AML-193 (cell line): Measurements from ENCODE around the gene BTBD9.
A peak's percentile ranks its signal among the peaks of the same experiment; 100 is the strongest.

Experiments used
- DNase-seq, 2 experiments: peaks; one replicate each; lab custom pipeline; 2025; lab: John Stamatoyannopoulos, UW

The BTBD9 gene

GRCh38 chr6:38507173-38507572 is 132.6 kb downstream of the BTBD9 start:
- DNase-seq = no peak

- DNase-seq = no peak
Observed at GRCh38 chr6:38505826-38506225, 133.9 kb downstream of the BTBD9 start.

GRCh38 chr6:38504996-38505395 is 134.7 kb downstream of the BTBD9 start:
- no peak for DNase-seq

GRCh38 chr6:38503960-38504682 is 135.6 kb downstream of the BTBD9 start:
- DNase-seq = no peak

- DNase-seq = no peak
Observed at GRCh38 chr6:38503032-38503773, 136.5 kb downstream of the BTBD9 start.

- no peak for DNase-seq
Observed at GRCh38 chr6:38502423-38502822, 137.3 kb downstream of the BTBD9 start.

- DNase-seq = no peak
Observed at GRCh38 chr6:38501931-38502330, 137.8 kb downstream of the BTBD9 start.

GRCh38 chr6:38499529-38500096 is 140.1 kb downstream of the BTBD9 start:
- no peak for DNase-seq

GRCh38 chr6:38498805-38499445 is 140.8 kb downstream of the BTBD9 start:
- no peak for DNase-seq

- DNase-seq = no peak
Observed at GRCh38 chr6:38498085-38498484, 141.6 kb downstream of the BTBD9 start.

GRCh38 chr6:38497546-38497945 is 142.2 kb downstream of the BTBD9 start:
- DNase-seq = no peak

- no peak for DNase-seq
Observed at GRCh38 chr6:38495922-38496635, 143.7 kb downstream of the BTBD9 start.

- no peak for DNase-seq
Observed at GRCh38 chr6:38495518-38495917, 144.2 kb downstream of the BTBD9 start.

GRCh38 chr6:38493931-38494547 is 145.7 kb downstream of the BTBD9 start:
- DNase-seq = peak; percentile 73

- DNase-seq = no peak
Observed at GRCh38 chr6:38492031-38492430, 147.7 kb downstream of the BTBD9 start.

- DNase-seq = no peak
Observed at GRCh38 chr6:38489951-38490350, 149.8 kb downstream of the BTBD9 start.

GRCh38 chr6:38487423-38487822 is 152.3 kb downstream of the BTBD9 start:
- no peak for DNase-seq

- DNase-seq = no peak
Observed at GRCh38 chr6:38485488-38485887, 154.2 kb downstream of the BTBD9 start.

- no peak for DNase-seq
Observed at GRCh38 chr6:38484656-38485055, 155.1 kb downstream of the BTBD9 start.

GRCh38 chr6:38483526-38483925 is 156.2 kb downstream of the BTBD9 start:
- DNase-seq = peak; percentile 37 to 53

- DNase-seq = no peak
Observed at GRCh38 chr6:38482466-38482865, 157.3 kb downstream of the BTBD9 start.

- DNase-seq = no peak
Observed at GRCh38 chr6:38481851-38482250, 157.9 kb downstream of the BTBD9 start.
